K562 (cell line): ENCODE results near the gene ZFAND3. TPM values are rescaled to one million over a fixed set of nuclear protein-coding genes. Genes with fewer than 3 reads are reported as not detected.

Experiments used
- ATAC-seq: fragments of 200-7000 bp; cut with Tn5 transposase; 3 replicates; pipeline ENCODE4 v1.9.1; 2020; ENCODE audit warnings: moderate library complexity
- BruUV-seq: library from RNA; stranded (reverse); fragments of 400-500 nt; replicated peaks from 2 replicates; lab custom pipeline; 2021; lab: Mats Ljungman, UMichigan
- CTCF ChIA-PET: fragments of 300-600 bp; formaldehyde crosslinking; extraction: SDS; loops from one replicate; lab custom pipeline; 2021; ENCODE audit warnings: low intra/inter-chr PET ratio; lab: Yijun Ruan, JAX
- POLR2A ChIA-PET: fragments of 300-600, 350-650 bp; sonication (Branson Sonifier 250); formaldehyde crosslinking; extraction: SDS; loops from one replicate; lab custom pipeline; 2021; ENCODE audit warnings: antibody characterized with exemption, inconsistent platforms; lab: Yijun Ruan, JAX
- DNase-seq, 4 experiments: peaks; one replicate each; pipeline versions ENCODE4 v3.0.0 to v3.0.0-alpha.2; 2011 to 2018; ENCODE audit warnings: low spot score in 3 of 4, mixed read lengths in 3 of 4; ENCODE audit errors: extremely low read depth in 1 of 4
- FAIRE-seq: peaks from 2 replicates; lab custom pipeline; 2011; peaks lifted over from hg19 to GRCh38; lab: Jason Lieb, UNC
- H2AFZ ChIP-seq: 2 replicates; pipeline ENCODE4 v1.6.0; 2011; ENCODE audit warnings: low read depth, low read length, control low read depth, inconsistent platforms
- H3K27ac ChIP-seq: fragments of 200-600 bp; 3 replicates; pipeline ENCODE4 v1.8.0; 2011; ENCODE audit warnings: low read depth, mild to moderate bottlenecking, control low read depth, inconsistent platforms, low read length, moderate library complexity, mixed read lengths; ENCODE audit errors: extremely low read depth
- H3K27me3 ChIP-seq, 2 experiments: fragments of 300-600 bp in 1 of 2; 2 replicates in 1 of 2; 3 replicates in 1 of 2; pipeline versions ENCODE4 v1.6.0 to v1.8.0; 2011; ENCODE audit warnings: inconsistent platforms in 2 of 2, low read length in 2 of 2, mild to moderate bottlenecking in 1 of 2, mixed read lengths in 1 of 2, moderate library complexity in 1 of 2; ENCODE audit not compliant: control insufficient read depth in 2 of 2, insufficient read depth in 2 of 2
- H3K36me3 ChIP-seq: fragments of 300-600 bp; 3 replicates; pipeline ENCODE4 v1.8.0; 2011; ENCODE audit warnings: mild to moderate bottlenecking, low read length, inconsistent platforms; ENCODE audit not compliant: control insufficient read depth, insufficient read depth
- H3K4me1 ChIP-seq, 2 experiments: fragments of 200-600 bp in 1 of 2; replicated peaks in 1 of 2; 2 replicates in 1 of 2; 3 replicates in 1 of 2; pipeline versions ENCODE4 v1.5.1 to v1.8.0; 2011; ENCODE audit warnings: inconsistent platforms in 2 of 2, low read length in 2 of 2, mild to moderate bottlenecking in 1 of 2, mixed read lengths in 1 of 2, moderate library complexity in 1 of 2; ENCODE audit not compliant: control insufficient read depth in 2 of 2, insufficient read depth in 2 of 2
- H3K4me2 ChIP-seq: 2 replicates; pipeline ENCODE4 v1.6.1; 2011; ENCODE audit warnings: low read length, control low read depth, inconsistent platforms, mixed read lengths; ENCODE audit not compliant: insufficient read depth
- H3K4me3 ChIP-seq: fragments of 200-600 bp; sonication (generic), shearing (Covaris generic); 2 replicates; pipeline ENCODE4 v1.5.1; 2016; ENCODE audit warnings: control low read depth, inconsistent platforms
- H3K79me2 ChIP-seq: fragments of 200-600 bp; 3 replicates; pipeline ENCODE4 v1.8.0; 2011; ENCODE audit warnings: low read length, inconsistent platforms; ENCODE audit not compliant: control insufficient read depth, insufficient read depth
- H3K9ac ChIP-seq, 2 experiments: 2 replicates each; pipeline versions ENCODE4 v1.6.0 to v1.6.1; 2011; ENCODE audit warnings: low read depth in 2 of 2, low read length in 2 of 2, control low read depth in 1 of 2, inconsistent platforms in 1 of 2, mild to moderate bottlenecking in 1 of 2, mixed read lengths in 1 of 2; ENCODE audit not compliant: insufficient read depth in 1 of 2
- H3K9me1 ChIP-seq: one replicate; pipeline ENCODE4 v1.6.0; 2011; ENCODE audit warnings: inconsistent platforms, mild to moderate bottlenecking, low read length, moderate library complexity; ENCODE audit not compliant: control insufficient read depth, insufficient read depth
- H3K9me3 ChIP-seq: replicated peaks from 2 replicates; pipeline ENCODE4 v1.5.1; 2011; ENCODE audit warnings: low read depth, low read length, inconsistent platforms; ENCODE audit not compliant: control insufficient read depth, insufficient read depth
- H4K20me1 ChIP-seq: replicated peaks from 2 replicates; pipeline ENCODE4 v1.6.1; 2011; ENCODE audit warnings: low read length, inconsistent platforms, mixed read lengths; ENCODE audit not compliant: control insufficient read depth, insufficient read depth
- BHLHE40 ChIP-seq: IDR thresholded peaks from 2 replicates; pipeline ENCODE4 v1.6.1; 2011; ENCODE audit warnings: low read length, improper control_type of control experiment
- EGR1 ChIP-seq: fragments of 450-650 bp; conservative IDR thresholded peaks from 2 replicates; pipeline ENCODE4 v1.6.1; 2017; ENCODE audit warnings: mild to moderate bottlenecking
- HNRNPUL1 ChIP-seq: fragments of 200-400 bp; formaldehyde crosslinking; IDR thresholded peaks from 2 replicates; pipeline ENCODE4 v1.6.1; 2017; ENCODE audit warnings: low read length
- MAFK ChIP-seq: IDR thresholded peaks from 2 replicates; pipeline ENCODE4 v1.6.1; 2011; ENCODE audit warnings: low read length, improper control_type of control experiment
- WGBS: fragments of 100-300 bp; shearing (Covaris generic); methylation state at CpG from one replicate; pipeline ENCODE4 v1.1.6; 2016; ENCODE audit warnings: low coverage, mixed read lengths; ENCODE audit not compliant: insufficient coverage; ENCODE audit errors: missing lambda C conversion rate; 5-methylcytosine and 5-hydroxymethylcytosine counted together
- in situ Hi-C: fragments of 300-500 bp; cut with MboI; formaldehyde crosslinking; loops from 4 replicates; pipeline ENCODE4 v1.15.0; 2018; ENCODE audit warnings: inconsistent platforms, mixed read lengths
- intact Hi-C: fragments of 100-400 bp; cut with micrococcal nuclease; formaldehyde crosslinking; loops from 2 replicates; pipeline ENCODE4 v1.14.2; 2022
- polyA plus RNA-seq, 8 experiments: library from polyadenylated mRNA; depleted of rRNA in 4 of 8; stranded (reverse) in 5 of 8; unstranded in 3 of 8; fragments of >200 nt; fragmentation: Nextera tagmentation in 2 of 8; fragmentation: Illumina TruSeq in 1 of 8; extraction: Ambion mirVana in 2 of 8; extraction: Trizol in 1 of 8; gene quantifications; 2 replicates each; pipeline versions ENCODE4 v1.2.1 to v1.2.3, GENCODE V29; 2011 to 2014; ENCODE audit warnings: inconsistent platforms in 1 of 8, missing spikeins in 1 of 8
- total RNA-seq, 7 experiments: library from RNA; depleted of rRNA in 6 of 7; stranded (reverse); fragments of >200 nt in 6 of 7; fragmentation: Illumina TruSeq in 2 of 7; extraction: Trizol in 2 of 7; gene quantifications; 2 replicates each; pipeline versions ENCODE4 v1.2.1 to v1.2.3, GENCODE V29; 2011 to 2021; ENCODE audit warnings: low replicate concordance in 1 of 7

ZFAND3 gene
- total and polyA plus RNA-seq, 9 of the 15 experiments (the other 6 are each of a cell fraction or from before 2014, with no cell fraction given): 0.81 to 26.6 (median 11.8) TPM

GRCh38 chr6:38176797-38177751, 357.5 kb downstream of the ZFAND3 start:
- peaks cover 60 to 87% of the 10 kb centered on the region in 2 experiments for H3K27me3 ChIP-seq
- H3K9me1 ChIP-seq: no peaks in the 10 kb centered on the region
- in situ Hi-C loops: no loop called here
- no peak overlapping the region for H3K4me3 ChIP-seq
- H3K4me1 ChIP-seq: no peaks in the 10 kb centered on the region; a peak in 1 of 5 replicates
- 0 out of 2 replicates have a peak, but pooled peaks have one; percentile 7 for TF ChIP-seq BHLHE40
- no peak for TF ChIP-seq MAFK
- no peak for TF ChIP-seq HNRNPUL1
- TF ChIP-seq EGR1: peak; percentile 32; the same call in 1 of the 2 replicates
- TF ChIP-seq, all 486 proteins: peak for 2
- ChIA-PET POLR2A (interaction anchor here (0.6 to 1.4 kb wide), 3 partner anchors 12 to 1511 kb away, joined by 3 read pairs; no protein-coding TSS in a partner anchor), CTCF (no interaction called here)
- peaks cover 18% of the 10 kb centered on the region for H4K20me1 ChIP-seq
- H2AFZ ChIP-seq: no peak overlapping the region
- H3K4me2 ChIP-seq: no peak overlapping the region
- BruUV-seq: no TSS peak
- ATAC-seq (peak; percentile 47), FAIRE-seq (no peak), DNase-seq (no peak)
- WGBS: 8% methylated on average over 32 of the region's 32 CpGs
- no peaks in the 10 kb centered on the region for H3K36me3 ChIP-seq
- intact Hi-C loops: no loop called here
- H3K9me3 ChIP-seq: no peaks in the 10 kb centered on the region
- peak overlapping the region in 1 of 2 experiments; percentile 55; a peak in 2 of 4 replicates for H3K9ac ChIP-seq
- no peak overlapping the region for H3K27ac ChIP-seq
- H3K79me2 ChIP-seq: no peaks in the 10 kb centered on the region
